Neural cell (in vitro differentiated cells): Measurements from ENCODE around the gene TFG. TPM values are rescaled to one million over a fixed set of nuclear protein-coding genes. Genes with fewer than 3 reads are reported as not detected.

ENCODE experiments used
- H2AFZ ChIP-seq: fragments of 200-600, 300-800 bp; sonication (generic), shearing (Covaris generic); 2 replicates; pipeline ENCODE4 v1.6.0; 2014; ENCODE audit warnings: low read depth, mild to moderate bottlenecking, antibody characterized with exemption, low read length, moderate library complexity
- H3F3A ChIP-seq: fragments of 200-600 bp; shearing (Covaris generic); 2 replicates; pipeline ENCODE4 v1.6.1; 2016; ENCODE audit warnings: mild to moderate bottlenecking, moderate library complexity, mixed read lengths, antibody characterized with exemption, low read length; ENCODE audit not compliant: insufficient read depth, poor library complexity, severe bottlenecking
- H3K27ac ChIP-seq: fragments of 200-600, 300-800 bp; sonication (generic), shearing (Covaris generic); 2 replicates; pipeline ENCODE4 v1.5.1; 2014; ENCODE audit warnings: mild to moderate bottlenecking, low read length, moderate library complexity
- H3K27me3 ChIP-seq: fragments of 300-800, 200-600 bp; sonication (generic), shearing (Covaris generic); 2 replicates; pipeline ENCODE4 v1.6.0; 2014; ENCODE audit warnings: mild to moderate bottlenecking, low read depth, low read length, moderate library complexity; ENCODE audit not compliant: insufficient read depth
- H3K36me3 ChIP-seq: fragments of 300-800, 200-600 bp; sonication (generic), shearing (Covaris generic); 2 replicates; pipeline ENCODE4 v1.5.1; 2014; ENCODE audit warnings: mild to moderate bottlenecking, antibody characterized with exemption, low read length, moderate library complexity; ENCODE audit not compliant: insufficient read depth
- H3K4me2 ChIP-seq: fragments of 300-800, 200-600 bp; sonication (generic), shearing (Covaris generic); 2 replicates; pipeline ENCODE4 v1.6.0; 2014; ENCODE audit warnings: mild to moderate bottlenecking, low read length
- H3K4me3 ChIP-seq: fragments of 300-800, 200-600 bp; sonication (generic), shearing (Covaris generic); 2 replicates; pipeline ENCODE4 v1.5.1; 2014; ENCODE audit warnings: mild to moderate bottlenecking, low read length, moderate library complexity
- H3K79me2 ChIP-seq: fragments of 200-600 bp; shearing (Covaris generic); replicated peaks from 2 replicates; pipeline ENCODE4 v1.6.0; 2014; ENCODE audit warnings: mild to moderate bottlenecking, low read length, moderate library complexity; ENCODE audit not compliant: insufficient read depth
- H3K9ac ChIP-seq: fragments of 300-800, 200-600 bp; sonication (generic), shearing (Covaris generic); 2 replicates; pipeline ENCODE4 v1.6.1; 2016; ENCODE audit warnings: mild to moderate bottlenecking, low read length, mixed read lengths
- H3K9me2 ChIP-seq: fragments of 200-600 bp; shearing (Covaris generic); 2 replicates; pipeline ENCODE4 v1.6.1; 2016; ENCODE audit warnings: mild to moderate bottlenecking, low read length, mixed read lengths; ENCODE audit not compliant: insufficient read depth
- H3K9me3 ChIP-seq: fragments of 200-600, 300-800 bp; sonication (generic), shearing (Covaris generic); 2 replicates; pipeline ENCODE4 v1.6.1; 2016; ENCODE audit warnings: mild to moderate bottlenecking, mixed run types, low read length, moderate library complexity, mixed read lengths
- H4K20me1 ChIP-seq: fragments of 200-600 bp; shearing (Covaris generic); 2 replicates; pipeline ENCODE4 v1.6.1; 2016; ENCODE audit warnings: mild to moderate bottlenecking, mixed run types; ENCODE audit not compliant: insufficient read depth
- EP300 ChIP-seq: fragments of 450-650 bp; conservative IDR thresholded peaks from 2 replicates; pipeline ENCODE4 v1.6.1; 2014; ENCODE audit warnings: antibody characterized with exemption, mild to moderate bottlenecking, moderate library complexity; ENCODE audit not compliant: poor library complexity, severe bottlenecking
- EZH2 ChIP-seq: fragments of 200-600, 300-800 bp; shearing (Covaris generic), sonication (generic); IDR thresholded peaks from 2 replicates; pipeline ENCODE4 v1.6.1; 2014; ENCODE audit warnings: antibody characterized with exemption, low read length, borderline replicate concordance, mild to moderate bottlenecking; ENCODE audit not compliant: insufficient read depth, poor library complexity, severe bottlenecking
- MXI1 ChIP-seq: fragments of 450-650 bp; conservative IDR thresholded peaks from 2 replicates; pipeline ENCODE4 v1.6.1; 2014; ENCODE audit warnings: antibody characterized with exemption, mild to moderate bottlenecking; ENCODE audit not compliant: poor library complexity, severe bottlenecking
- POLR2AphosphoS5 ChIP-seq: IDR thresholded peaks from 2 replicates; pipeline ENCODE4 v1.6.1; 2012
- RAD21 ChIP-seq: fragments of 450-650 bp; conservative IDR thresholded peaks from 2 replicates; pipeline ENCODE4 v1.6.1; 2014; ENCODE audit warnings: antibody characterized with exemption, mild to moderate bottlenecking, moderate library complexity
- SMC3 ChIP-seq: fragments of 450-650 bp; conservative IDR thresholded peaks from 2 replicates; pipeline ENCODE4 v1.6.1; 2014; ENCODE audit warnings: antibody characterized with exemption, mild to moderate bottlenecking, moderate library complexity; ENCODE audit not compliant: poor library complexity
- TAF1 ChIP-seq: IDR thresholded peaks from 2 replicates; pipeline ENCODE4 v1.6.1; 2012; ENCODE audit warnings: low read depth
- polyA plus RNA-seq: library from polyadenylated mRNA; depleted of rRNA; stranded (reverse); fragments of >200 nt; gene quantifications from 2 replicates; pipeline ENCODE4 v1.2.3, GENCODE V29; 2014
- TF ChIP-seq, protein P1 (sequence below): fragments of 450-650 bp; IDR thresholded peaks from 2 replicates; pipeline ENCODE4 v1.5.1; 2014; ENCODE audit warnings: antibody characterized with exemption, mild to moderate bottlenecking, moderate library complexity; ENCODE audit not compliant: poor library complexity, severe bottlenecking
- TF ChIP-seq, protein P2 (sequence below): IDR thresholded peaks from 2 replicates; pipeline ENCODE4 v1.6.1; 2012; ENCODE audit warnings: borderline replicate concordance

The TFG gene
- polyA plus RNA-seq, 1 donor from 2014 or later: 64.6 TPM

DNA sequence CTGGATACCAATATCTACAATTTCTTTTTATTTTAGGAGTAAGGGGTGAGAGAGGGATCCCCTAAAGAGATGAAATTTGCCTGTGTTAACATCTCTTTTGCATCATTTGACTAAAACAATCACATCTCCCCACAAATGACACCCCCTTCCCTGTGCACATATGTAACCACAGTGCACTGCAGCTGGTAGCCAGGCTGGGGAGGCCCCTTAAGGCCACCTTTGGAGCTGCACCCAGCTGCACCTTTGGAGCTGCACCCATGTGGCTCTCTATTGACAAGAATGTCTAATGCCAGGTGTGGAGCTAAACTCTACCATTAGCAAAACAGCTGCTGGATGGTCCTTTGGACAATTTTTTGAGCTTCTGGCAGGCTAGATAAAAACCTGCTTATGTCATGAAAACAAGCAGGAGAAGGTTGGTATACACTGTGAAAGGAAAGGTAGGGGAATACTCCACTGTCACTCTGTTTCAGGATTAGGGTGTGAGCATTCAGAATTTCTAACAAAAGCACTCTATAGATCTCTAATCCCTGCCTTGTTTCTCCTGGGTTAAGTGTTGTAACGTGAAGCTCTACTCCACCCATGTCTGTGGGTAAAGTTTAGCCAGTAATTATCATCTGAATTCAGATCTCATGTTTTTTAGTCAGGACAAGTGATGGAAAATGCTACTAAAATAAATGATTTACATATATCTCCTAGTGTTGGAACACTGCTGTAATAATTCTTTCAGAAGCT, 52.1 kb downstream of the TFG start:
- TF ChIP-seq TAF1 (no peak), SMC3 (no peak), EZH2 (no peak), POLR2AphosphoS5 (no peak)
- TF ChIP-seq, protein P1, sequence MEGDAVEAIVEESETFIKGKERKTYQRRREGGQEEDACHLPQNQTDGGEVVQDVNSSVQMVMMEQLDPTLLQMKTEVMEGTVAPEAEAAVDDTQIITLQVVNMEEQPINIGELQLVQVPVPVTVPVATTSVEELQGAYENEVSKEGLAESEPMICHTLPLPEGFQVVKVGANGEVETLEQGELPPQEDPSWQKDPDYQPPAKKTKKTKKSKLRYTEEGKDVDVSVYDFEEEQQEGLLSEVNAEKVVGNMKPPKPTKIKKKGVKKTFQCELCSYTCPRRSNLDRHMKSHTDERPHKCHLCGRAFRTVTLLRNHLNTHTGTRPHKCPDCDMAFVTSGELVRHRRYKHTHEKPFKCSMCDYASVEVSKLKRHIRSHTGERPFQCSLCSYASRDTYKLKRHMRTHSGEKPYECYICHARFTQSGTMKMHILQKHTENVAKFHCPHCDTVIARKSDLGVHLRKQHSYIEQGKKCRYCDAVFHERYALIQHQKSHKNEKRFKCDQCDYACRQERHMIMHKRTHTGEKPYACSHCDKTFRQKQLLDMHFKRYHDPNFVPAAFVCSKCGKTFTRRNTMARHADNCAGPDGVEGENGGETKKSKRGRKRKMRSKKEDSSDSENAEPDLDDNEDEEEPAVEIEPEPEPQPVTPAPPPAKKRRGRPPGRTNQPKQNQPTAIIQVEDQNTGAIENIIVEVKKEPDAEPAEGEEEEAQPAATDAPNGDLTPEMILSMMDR: no peak
- TF ChIP-seq, protein P2, sequence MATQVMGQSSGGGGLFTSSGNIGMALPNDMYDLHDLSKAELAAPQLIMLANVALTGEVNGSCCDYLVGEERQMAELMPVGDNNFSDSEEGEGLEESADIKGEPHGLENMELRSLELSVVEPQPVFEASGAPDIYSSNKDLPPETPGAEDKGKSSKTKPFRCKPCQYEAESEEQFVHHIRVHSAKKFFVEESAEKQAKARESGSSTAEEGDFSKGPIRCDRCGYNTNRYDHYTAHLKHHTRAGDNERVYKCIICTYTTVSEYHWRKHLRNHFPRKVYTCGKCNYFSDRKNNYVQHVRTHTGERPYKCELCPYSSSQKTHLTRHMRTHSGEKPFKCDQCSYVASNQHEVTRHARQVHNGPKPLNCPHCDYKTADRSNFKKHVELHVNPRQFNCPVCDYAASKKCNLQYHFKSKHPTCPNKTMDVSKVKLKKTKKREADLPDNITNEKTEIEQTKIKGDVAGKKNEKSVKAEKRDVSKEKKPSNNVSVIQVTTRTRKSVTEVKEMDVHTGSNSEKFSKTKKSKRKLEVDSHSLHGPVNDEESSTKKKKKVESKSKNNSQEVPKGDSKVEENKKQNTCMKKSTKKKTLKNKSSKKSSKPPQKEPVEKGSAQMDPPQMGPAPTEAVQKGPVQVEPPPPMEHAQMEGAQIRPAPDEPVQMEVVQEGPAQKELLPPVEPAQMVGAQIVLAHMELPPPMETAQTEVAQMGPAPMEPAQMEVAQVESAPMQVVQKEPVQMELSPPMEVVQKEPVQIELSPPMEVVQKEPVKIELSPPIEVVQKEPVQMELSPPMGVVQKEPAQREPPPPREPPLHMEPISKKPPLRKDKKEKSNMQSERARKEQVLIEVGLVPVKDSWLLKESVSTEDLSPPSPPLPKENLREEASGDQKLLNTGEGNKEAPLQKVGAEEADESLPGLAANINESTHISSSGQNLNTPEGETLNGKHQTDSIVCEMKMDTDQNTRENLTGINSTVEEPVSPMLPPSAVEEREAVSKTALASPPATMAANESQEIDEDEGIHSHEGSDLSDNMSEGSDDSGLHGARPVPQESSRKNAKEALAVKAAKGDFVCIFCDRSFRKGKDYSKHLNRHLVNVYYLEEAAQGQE: no peak
- Histone ChIP-seq H4K20me1 (no peaks in the 10 kb centered on the region), H3K27ac (no peak overlapping the region), H3K9me2 (no peaks in the 10 kb centered on the region), H3K4me3 (no peak overlapping the region), H3K27me3 (no peaks in the 10 kb centered on the region), H3K9ac (no peak overlapping the region), H3K36me3 (no peaks in the 10 kb centered on the region), H2AFZ (no peak overlapping the region), H3F3A (no peaks in the 10 kb centered on the region), H3K4me2 (no peak overlapping the region), H3K79me2 (no peaks in the 10 kb centered on the region), H3K9me3 (no peaks in the 10 kb centered on the region)

DNA sequence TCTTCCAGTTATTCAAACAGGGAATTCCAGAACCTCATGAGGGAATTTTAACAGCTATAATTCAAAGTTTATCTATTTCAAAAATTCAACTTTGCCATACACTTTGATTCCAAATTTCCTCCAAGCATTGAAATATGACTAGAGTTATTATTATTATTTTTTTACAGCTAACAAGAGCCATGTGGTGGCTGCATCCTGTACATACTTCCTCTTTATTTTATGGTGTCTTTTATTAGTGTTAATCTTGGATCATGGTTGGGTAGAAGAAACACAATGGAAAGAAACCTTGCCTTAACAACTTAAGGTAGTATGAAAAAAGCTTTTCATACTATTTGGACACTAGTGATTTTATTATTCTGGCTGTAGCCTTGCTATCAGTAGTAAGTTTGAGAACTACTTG, 52.7 kb downstream of the TFG start:
- TF ChIP-seq TAF1 (no peak), EZH2 (no peak), EP300 (no peak), MXI1 (no peak), SMC3 (no peak), RAD21 (no peak), POLR2AphosphoS5 (no peak)
- TF ChIP-seq, protein P2: no peak
- TF ChIP-seq, protein P1: no peak
- H3K9me2 ChIP-seq: no peaks in the 10 kb centered on the region
- H3K4me2 ChIP-seq: no peak overlapping the region
- no peaks in the 10 kb centered on the region for H3F3A ChIP-seq
- no peaks in the 10 kb centered on the region for H3K79me2 ChIP-seq
- H3K4me3 ChIP-seq: no peak overlapping the region
- no peak overlapping the region for H2AFZ ChIP-seq
- H3K9me3 ChIP-seq: no peaks in the 10 kb centered on the region
- no peaks in the 10 kb centered on the region for H4K20me1 ChIP-seq
- H3K36me3 ChIP-seq: no peaks in the 10 kb centered on the region
- H3K9ac ChIP-seq: no peak overlapping the region
- H3K27me3 ChIP-seq: no peaks in the 10 kb centered on the region
- H3K27ac ChIP-seq: no peak overlapping the region
